ENCODE results near the gene ME2. TPM values are rescaled to one million over a fixed set of nuclear protein-coding genes. Genes with fewer than 3 reads are reported as not detected.

Gene ME2
- total RNA-seq, 3 donors from 2014 or later (not counting 1 experiment from before 2014, with no cell fraction given): 42.4 to 61.3 (median 43.5) TPM

GRCh38 chr18:50935493-50936191 lies 56.7 kb downstream of the ME2 start:
- no peak overlapping the region for H3K27ac ChIP-seq (ENCODE audit: low read length)
- H3K27me3 ChIP-seq (ENCODE audit: control insufficient read depth, insufficient read depth, low read length): no peaks in the 10 kb centered on the region
- no peak for DNase-seq
- peaks cover 43% of the 10 kb centered on the region for H3K36me3 ChIP-seq (ENCODE audit: control insufficient read depth, insufficient read depth, low read length)
- no peaks in the 10 kb centered on the region for H3K4me1 Mint-ChIP-seq
- H3K4me1 ChIP-seq (ENCODE audit: control insufficient read depth, insufficient read depth, low read length): no peaks in the 10 kb centered on the region
- H3K36me3 Mint-ChIP-seq: no peaks in the 10 kb centered on the region
- H3K4me3 Mint-ChIP-seq: no peak overlapping the region
- no peaks in the 10 kb centered on the region for H3K27me3 Mint-ChIP-seq (ENCODE audit: low read depth in 2 of 2)
- no peaks in the 10 kb centered on the region for H3K9me3 Mint-ChIP-seq
- H3K27ac Mint-ChIP-seq: no peak overlapping the region
- no peak overlapping the region for H3K4me3 ChIP-seq (ENCODE audit: low read length)
- no peaks in the 10 kb centered on the region for H3K9me3 ChIP-seq (ENCODE audit: control insufficient read depth, insufficient read depth, low read length)
- 96% methylated on average over 4 of the region's 6 CpGs for WGBS (ENCODE audit: insufficient coverage)
- intact Hi-C loops (cut with micrococcal nuclease): no loop called here
- TF ChIP-seq, protein P1, sequence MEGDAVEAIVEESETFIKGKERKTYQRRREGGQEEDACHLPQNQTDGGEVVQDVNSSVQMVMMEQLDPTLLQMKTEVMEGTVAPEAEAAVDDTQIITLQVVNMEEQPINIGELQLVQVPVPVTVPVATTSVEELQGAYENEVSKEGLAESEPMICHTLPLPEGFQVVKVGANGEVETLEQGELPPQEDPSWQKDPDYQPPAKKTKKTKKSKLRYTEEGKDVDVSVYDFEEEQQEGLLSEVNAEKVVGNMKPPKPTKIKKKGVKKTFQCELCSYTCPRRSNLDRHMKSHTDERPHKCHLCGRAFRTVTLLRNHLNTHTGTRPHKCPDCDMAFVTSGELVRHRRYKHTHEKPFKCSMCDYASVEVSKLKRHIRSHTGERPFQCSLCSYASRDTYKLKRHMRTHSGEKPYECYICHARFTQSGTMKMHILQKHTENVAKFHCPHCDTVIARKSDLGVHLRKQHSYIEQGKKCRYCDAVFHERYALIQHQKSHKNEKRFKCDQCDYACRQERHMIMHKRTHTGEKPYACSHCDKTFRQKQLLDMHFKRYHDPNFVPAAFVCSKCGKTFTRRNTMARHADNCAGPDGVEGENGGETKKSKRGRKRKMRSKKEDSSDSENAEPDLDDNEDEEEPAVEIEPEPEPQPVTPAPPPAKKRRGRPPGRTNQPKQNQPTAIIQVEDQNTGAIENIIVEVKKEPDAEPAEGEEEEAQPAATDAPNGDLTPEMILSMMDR (IDR thresholded peaks at IDR 0.05): no peak
- ATAC-seq: no peak

- H3K9me3 Mint-ChIP-seq: no peaks in the 10 kb centered on the region
- no peaks in the 10 kb centered on the region for H3K27me3 Mint-ChIP-seq (ENCODE audit: low read depth in 2 of 2)
- TF ChIP-seq, protein P1 (IDR thresholded peaks at IDR 0.05): no peak
- Histone ChIP-seq H3K27me3 (ENCODE audit: control insufficient read depth, insufficient read depth, low read length) (no peaks in the 10 kb centered on the region), H3K4me3 (ENCODE audit: low read length) (no peak overlapping the region), H3K36me3 (ENCODE audit: control insufficient read depth, insufficient read depth, low read length) (peaks cover 41% of the 10 kb centered on the region), H3K9me3 (ENCODE audit: control insufficient read depth, insufficient read depth, low read length) (no peaks in the 10 kb centered on the region), H3K4me1 (ENCODE audit: control insufficient read depth, insufficient read depth, low read length) (no peaks in the 10 kb centered on the region), H3K27ac (ENCODE audit: low read length) (no peak overlapping the region)
- H3K4me3 Mint-ChIP-seq: no peak overlapping the region
- no peaks in the 10 kb centered on the region for H3K36me3 Mint-ChIP-seq
- DNase-seq (no peak), ATAC-seq (no peak)
- intact Hi-C loops (cut with micrococcal nuclease): no loop called here
- WGBS (ENCODE audit: insufficient coverage): no CpG with 5 or more reads among the region's 1 CpG
- peak overlapping the region; percentile 12 to 44 for H3K27ac Mint-ChIP-seq
- no peaks in the 10 kb centered on the region for H3K4me1 Mint-ChIP-seq
These were observed 58.3 kb downstream of the ME2 start for GRCh38 chr18:50937183-50937582.

DNA sequence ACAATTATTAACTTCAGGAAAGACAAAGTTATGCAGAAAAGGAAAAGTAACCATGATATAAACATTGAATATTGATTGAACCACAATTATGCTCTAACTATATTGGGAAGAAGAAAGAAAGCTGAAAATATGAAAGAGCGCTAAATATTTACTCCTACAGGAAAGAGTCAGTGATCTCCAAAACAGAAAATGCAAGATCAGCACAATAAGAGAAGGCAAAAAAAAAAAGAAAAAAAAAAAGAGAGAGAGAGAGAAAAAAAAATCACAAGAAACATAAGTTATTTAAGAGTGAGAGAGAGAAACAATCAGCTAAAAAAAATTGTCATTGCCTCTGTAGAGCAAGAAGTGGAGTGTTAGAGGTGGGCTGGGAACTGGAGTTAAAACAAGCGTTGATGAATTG lies 60.0 kb downstream of the ME2 start:
- intact Hi-C loops (cut with micrococcal nuclease): no loop called here
- no peaks in the 10 kb centered on the region for H3K9me3 Mint-ChIP-seq
- no peaks in the 10 kb centered on the region for H3K4me1 Mint-ChIP-seq

More for the DNA sequence above, 60.0 kb downstream of the ME2 start:
- Mint-ChIP-seq H3K27me3 (ENCODE audit: low read depth in 2 of 2) (no peaks in the 10 kb centered on the region), H3K36me3 (no peaks in the 10 kb centered on the region), H3K4me3 (no peak overlapping the region), H3K27ac (peak overlapping the region; percentile 4 to 9)
- no peaks in the 10 kb centered on the region for H3K9me3 ChIP-seq (ENCODE audit: control insufficient read depth, insufficient read depth, low read length)
- H3K4me1 ChIP-seq (ENCODE audit: control insufficient read depth, insufficient read depth, low read length): no peaks in the 10 kb centered on the region
- no peaks in the 10 kb centered on the region for H3K27me3 ChIP-seq (ENCODE audit: control insufficient read depth, insufficient read depth, low read length)
- peaks cover 26% of the 10 kb centered on the region for H3K36me3 ChIP-seq (ENCODE audit: control insufficient read depth, insufficient read depth, low read length)
- WGBS (ENCODE audit: insufficient coverage): 89% methylated on average over 1 of the region's 2 CpGs
- ATAC-seq (no peak), DNase-seq (no peak)
- TF ChIP-seq, protein P1 (IDR thresholded peaks at IDR 0.05): no peak
- H3K27ac ChIP-seq (ENCODE audit: low read length): no peak overlapping the region
- no peak overlapping the region for H3K4me3 ChIP-seq (ENCODE audit: low read length)

All from natural killer cell (primary cell).